HL-60 (cell line): ENCODE data around the gene CDC6.
A peak's percentile ranks its signal among the peaks of the same experiment; 100 is the strongest.

Source experiments
- DNase-seq, 2 experiments: peaks; one replicate each; pipeline ENCODE4 v3.0.0-alpha.2; 2010 to 2020; ENCODE audit warnings: low read depth in 1 of 2, low spot score in 1 of 2
- H3K27ac ChIP-seq: fragments of 250-450 bp; sonication (Bioruptor Pico); replicated peaks from 2 replicates; pipeline ENCODE4 v1.5.1; 2020; ENCODE audit warnings: mild to moderate bottlenecking, moderate library complexity
- H3K27me3 ChIP-seq: fragments of 250-450 bp; sonication (Bioruptor Pico); 2 replicates; pipeline ENCODE4 v1.5.1; 2021; ENCODE audit warnings: mild to moderate bottlenecking, moderate library complexity; ENCODE audit not compliant: insufficient read depth, poor library complexity, severe bottlenecking
- H3K4me3 ChIP-seq: replicated peaks from 2 replicates; pipeline ENCODE4 v1.5.1; 2011; ENCODE audit warnings: mild to moderate bottlenecking, control low read depth, low read length; ENCODE audit not compliant: insufficient read depth
- GABPA ChIP-seq: IDR thresholded peaks from 2 replicates; pipeline ENCODE4 v1.6.1; 2012; ENCODE audit warnings: low read depth
- POLR2AphosphoS5 ChIP-seq: IDR thresholded peaks from 2 replicates; pipeline ENCODE4 v1.6.1; 2012; ENCODE audit warnings: low read depth
- SPI1 ChIP-seq: IDR thresholded peaks from 2 replicates; pipeline ENCODE4 v1.6.1; 2012; ENCODE audit warnings: low read depth, mild to moderate bottlenecking, borderline replicate concordance
- TF ChIP-seq, protein P1 (sequence below): IDR thresholded peaks from one replicate; pipeline ENCODE4 v1.5.1; 2011; ENCODE audit warnings: low read length, control low read depth, inconsistent platforms; ENCODE audit not compliant: insufficient read depth
- TF ChIP-seq, protein P2 (sequence below): IDR thresholded peaks from 2 replicates; pipeline ENCODE4 v1.6.1; 2012; ENCODE audit warnings: low read depth; ENCODE audit not compliant: insufficient replicate concordance

CDC6 gene

GRCh38 chr17:40317345-40317873 is 29.7 kb downstream of the CDC6 start:
- TF ChIP-seq GABPA, result no peak
- TF ChIP-seq POLR2AphosphoS5, result no peak
- TF ChIP-seq SPI1, result no peak
- TF ChIP-seq, protein P1, sequence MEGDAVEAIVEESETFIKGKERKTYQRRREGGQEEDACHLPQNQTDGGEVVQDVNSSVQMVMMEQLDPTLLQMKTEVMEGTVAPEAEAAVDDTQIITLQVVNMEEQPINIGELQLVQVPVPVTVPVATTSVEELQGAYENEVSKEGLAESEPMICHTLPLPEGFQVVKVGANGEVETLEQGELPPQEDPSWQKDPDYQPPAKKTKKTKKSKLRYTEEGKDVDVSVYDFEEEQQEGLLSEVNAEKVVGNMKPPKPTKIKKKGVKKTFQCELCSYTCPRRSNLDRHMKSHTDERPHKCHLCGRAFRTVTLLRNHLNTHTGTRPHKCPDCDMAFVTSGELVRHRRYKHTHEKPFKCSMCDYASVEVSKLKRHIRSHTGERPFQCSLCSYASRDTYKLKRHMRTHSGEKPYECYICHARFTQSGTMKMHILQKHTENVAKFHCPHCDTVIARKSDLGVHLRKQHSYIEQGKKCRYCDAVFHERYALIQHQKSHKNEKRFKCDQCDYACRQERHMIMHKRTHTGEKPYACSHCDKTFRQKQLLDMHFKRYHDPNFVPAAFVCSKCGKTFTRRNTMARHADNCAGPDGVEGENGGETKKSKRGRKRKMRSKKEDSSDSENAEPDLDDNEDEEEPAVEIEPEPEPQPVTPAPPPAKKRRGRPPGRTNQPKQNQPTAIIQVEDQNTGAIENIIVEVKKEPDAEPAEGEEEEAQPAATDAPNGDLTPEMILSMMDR, result peak; percentile 41
- TF ChIP-seq, protein P2, sequence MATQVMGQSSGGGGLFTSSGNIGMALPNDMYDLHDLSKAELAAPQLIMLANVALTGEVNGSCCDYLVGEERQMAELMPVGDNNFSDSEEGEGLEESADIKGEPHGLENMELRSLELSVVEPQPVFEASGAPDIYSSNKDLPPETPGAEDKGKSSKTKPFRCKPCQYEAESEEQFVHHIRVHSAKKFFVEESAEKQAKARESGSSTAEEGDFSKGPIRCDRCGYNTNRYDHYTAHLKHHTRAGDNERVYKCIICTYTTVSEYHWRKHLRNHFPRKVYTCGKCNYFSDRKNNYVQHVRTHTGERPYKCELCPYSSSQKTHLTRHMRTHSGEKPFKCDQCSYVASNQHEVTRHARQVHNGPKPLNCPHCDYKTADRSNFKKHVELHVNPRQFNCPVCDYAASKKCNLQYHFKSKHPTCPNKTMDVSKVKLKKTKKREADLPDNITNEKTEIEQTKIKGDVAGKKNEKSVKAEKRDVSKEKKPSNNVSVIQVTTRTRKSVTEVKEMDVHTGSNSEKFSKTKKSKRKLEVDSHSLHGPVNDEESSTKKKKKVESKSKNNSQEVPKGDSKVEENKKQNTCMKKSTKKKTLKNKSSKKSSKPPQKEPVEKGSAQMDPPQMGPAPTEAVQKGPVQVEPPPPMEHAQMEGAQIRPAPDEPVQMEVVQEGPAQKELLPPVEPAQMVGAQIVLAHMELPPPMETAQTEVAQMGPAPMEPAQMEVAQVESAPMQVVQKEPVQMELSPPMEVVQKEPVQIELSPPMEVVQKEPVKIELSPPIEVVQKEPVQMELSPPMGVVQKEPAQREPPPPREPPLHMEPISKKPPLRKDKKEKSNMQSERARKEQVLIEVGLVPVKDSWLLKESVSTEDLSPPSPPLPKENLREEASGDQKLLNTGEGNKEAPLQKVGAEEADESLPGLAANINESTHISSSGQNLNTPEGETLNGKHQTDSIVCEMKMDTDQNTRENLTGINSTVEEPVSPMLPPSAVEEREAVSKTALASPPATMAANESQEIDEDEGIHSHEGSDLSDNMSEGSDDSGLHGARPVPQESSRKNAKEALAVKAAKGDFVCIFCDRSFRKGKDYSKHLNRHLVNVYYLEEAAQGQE, result no peak
- peak in 1 of 2 experiments; percentile 58 for DNase-seq
- Histone ChIP-seq H3K27ac (peak overlapping the region; percentile 91), H3K27me3 (no peaks in the 10 kb centered on the region), H3K4me3 (peak overlapping the region; percentile 91)

- H3K27ac ChIP-seq, result peak overlapping the region; percentile 91
- no peaks in the 10 kb centered on the region for H3K27me3 ChIP-seq
- TF ChIP-seq, protein P1, result no peak
- peak; percentile 72; the same call in 1 of the 2 replicates for TF ChIP-seq POLR2AphosphoS5
- TF ChIP-seq, protein P2, result no peak
- 0 out of 2 replicates have a peak, but pooled peaks have one; percentile 8 for TF ChIP-seq GABPA
- TF ChIP-seq SPI1, result no peak
- H3K4me3 ChIP-seq, result peak overlapping the region; percentile 91
- DNase-seq, result peak; percentile 89 to 94
Measured at GRCh38 chr17:40317880-40318829, 30.5 kb downstream of the CDC6 start.

- peak overlapping the region; percentile 91 for H3K4me3 ChIP-seq
- TF ChIP-seq GABPA, result no peak
- TF ChIP-seq, protein P2, result no peak
- TF ChIP-seq POLR2AphosphoS5, result no peak
- TF ChIP-seq SPI1, result no peak
- TF ChIP-seq, protein P1, result no peak
- DNase-seq, result no peak
- no peaks in the 10 kb centered on the region for H3K27me3 ChIP-seq
- peak overlapping the region; percentile 91 for H3K27ac ChIP-seq
Measured at GRCh38 chr17:40318830-40319391, 31.2 kb downstream of the CDC6 start.
